ENCODE results near the gene HEXIM1. TPM values are rescaled to one million over a fixed set of nuclear protein-coding genes. Genes with fewer than 3 reads are reported as not detected.

The HEXIM1 gene
- total RNA-seq, 4 donors from 2014 or later, result 48.3 to 56.3 (median 53.8) TPM

DNA sequence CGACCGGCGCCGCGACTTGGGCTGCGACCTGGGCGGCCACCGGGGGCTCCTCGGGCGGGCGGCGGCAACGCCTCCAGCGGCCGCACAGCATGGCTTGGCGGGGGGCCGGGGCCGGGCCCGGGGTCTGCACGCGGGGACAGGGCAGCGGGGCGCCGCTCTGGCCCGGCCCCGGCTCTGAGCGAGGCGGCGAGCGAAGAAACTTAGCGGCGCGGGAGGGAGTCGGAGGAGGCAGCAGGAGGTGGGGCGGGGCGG lies 16.0 kb upstream of the HEXIM1 start, which contains the start of gene PLCD3:
Gene PLCD3, minus strand, starts transcription at position 196 of the 252 bp plus-strand sequence. Its CDS starts 105 bp downstream, at position 91.
- TF ChIP-seq EP300 (IDR thresholded peaks at IDR 0.05) (no peak), POLR2A (IDR thresholded peaks at IDR 0.05) (peak in 1 of 2 donors; percentile 64)
- H3K36me3 ChIP-seq, result peaks cover 0 to 2% of the 10 kb centered on the region in 2 donors
- ATAC-seq, result no peak
- H3K9me3 ChIP-seq, result no peaks in the 10 kb centered on the region
- peak within 1 kb of the TSS; percentile 93 to 100 (median 98) for H3K27ac ChIP-seq
- H3K4me1 ChIP-seq, result peaks cover 0 to 88% (median 38%) of the 10 kb centered on the region in 3 donors
- H3K27me3 ChIP-seq, result no peaks in the 10 kb centered on the region
- peak within 1 kb of the TSS; percentile 95 to 99 for H3K4me3 ChIP-seq
- no CpG with 5 or more reads among the region's 36 CpGs for WGBS, 2 donors (ENCODE audit: low coverage in 1 of 2)

DNA sequence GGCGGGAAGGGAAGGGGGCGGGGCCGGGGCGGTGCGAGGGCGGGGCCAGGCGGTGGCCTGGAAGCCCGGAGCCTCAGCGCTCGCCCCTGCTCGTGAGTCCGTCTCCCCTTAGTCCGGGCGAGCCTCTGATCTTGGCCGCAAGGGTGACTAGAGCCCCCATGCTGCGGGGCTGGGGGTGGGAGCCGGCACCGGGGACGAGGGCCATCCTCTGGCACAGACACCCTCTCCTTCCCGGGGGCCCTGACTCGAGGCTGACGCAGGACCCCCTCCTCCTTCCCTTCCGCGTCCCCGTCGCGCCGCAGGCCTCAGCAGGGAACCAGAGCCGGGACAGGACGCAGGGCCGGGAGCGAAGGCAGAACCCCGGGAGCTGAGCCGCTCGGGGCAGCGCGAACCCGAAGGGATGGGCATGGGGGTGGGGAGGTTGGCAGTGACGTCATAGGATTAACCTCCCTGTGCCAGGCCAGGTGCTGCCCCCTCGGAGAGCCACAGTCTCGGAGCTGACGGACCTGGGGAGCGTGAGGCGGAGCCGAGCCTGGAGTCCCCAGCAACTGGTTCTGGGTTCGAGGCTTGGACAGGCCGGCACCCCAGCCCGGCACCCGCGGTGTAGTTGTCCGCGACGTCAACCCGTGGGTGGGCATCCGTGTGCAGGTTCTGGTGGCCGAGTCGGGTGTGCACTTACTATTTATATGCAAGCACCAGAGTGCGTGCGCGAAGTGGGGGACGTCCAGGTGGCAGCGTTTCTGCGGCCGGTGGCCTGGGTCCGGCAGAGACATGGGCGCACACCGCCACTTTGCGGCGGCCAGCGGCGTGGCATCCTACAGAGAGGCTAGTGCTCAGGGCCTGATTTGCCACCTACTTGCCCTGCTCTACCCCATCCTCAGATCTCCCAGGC lies 15.5 kb upstream of the HEXIM1 start:
- TF ChIP-seq POLR2AphosphoS5 (IDR thresholded peaks at IDR 0.05) (peak; percentile 82), EP300 (IDR thresholded peaks at IDR 0.05) (no peak), POLR2A (IDR thresholded peaks at IDR 0.05) (peak; percentile 38 to 64)
- TF ChIP-seq, protein P1, sequence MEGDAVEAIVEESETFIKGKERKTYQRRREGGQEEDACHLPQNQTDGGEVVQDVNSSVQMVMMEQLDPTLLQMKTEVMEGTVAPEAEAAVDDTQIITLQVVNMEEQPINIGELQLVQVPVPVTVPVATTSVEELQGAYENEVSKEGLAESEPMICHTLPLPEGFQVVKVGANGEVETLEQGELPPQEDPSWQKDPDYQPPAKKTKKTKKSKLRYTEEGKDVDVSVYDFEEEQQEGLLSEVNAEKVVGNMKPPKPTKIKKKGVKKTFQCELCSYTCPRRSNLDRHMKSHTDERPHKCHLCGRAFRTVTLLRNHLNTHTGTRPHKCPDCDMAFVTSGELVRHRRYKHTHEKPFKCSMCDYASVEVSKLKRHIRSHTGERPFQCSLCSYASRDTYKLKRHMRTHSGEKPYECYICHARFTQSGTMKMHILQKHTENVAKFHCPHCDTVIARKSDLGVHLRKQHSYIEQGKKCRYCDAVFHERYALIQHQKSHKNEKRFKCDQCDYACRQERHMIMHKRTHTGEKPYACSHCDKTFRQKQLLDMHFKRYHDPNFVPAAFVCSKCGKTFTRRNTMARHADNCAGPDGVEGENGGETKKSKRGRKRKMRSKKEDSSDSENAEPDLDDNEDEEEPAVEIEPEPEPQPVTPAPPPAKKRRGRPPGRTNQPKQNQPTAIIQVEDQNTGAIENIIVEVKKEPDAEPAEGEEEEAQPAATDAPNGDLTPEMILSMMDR (IDR thresholded peaks at IDR 0.05), result peak; percentile 69 to 97 (median 90)
- H3K27me3 ChIP-seq, result no peaks in the 10 kb centered on the region
- H3K36me3 ChIP-seq, result peaks cover 0 to 8% of the 10 kb centered on the region in 2 donors
- peak overlapping the region; percentile 93 to 100 (median 98) for H3K27ac ChIP-seq
- WGBS, 2 donors (ENCODE audit: low coverage in 1 of 2), result no CpG with 5 or more reads among the region's 71 CpGs
- peak; percentile 60 for ATAC-seq
- no peaks in the 10 kb centered on the region for H3K9me3 ChIP-seq
- H3K4me3 ChIP-seq, result peak overlapping the region; percentile 95 to 99
- peaks cover 0 to 88% (median 32%) of the 10 kb centered on the region in 3 donors for H3K4me1 ChIP-seq

DNA sequence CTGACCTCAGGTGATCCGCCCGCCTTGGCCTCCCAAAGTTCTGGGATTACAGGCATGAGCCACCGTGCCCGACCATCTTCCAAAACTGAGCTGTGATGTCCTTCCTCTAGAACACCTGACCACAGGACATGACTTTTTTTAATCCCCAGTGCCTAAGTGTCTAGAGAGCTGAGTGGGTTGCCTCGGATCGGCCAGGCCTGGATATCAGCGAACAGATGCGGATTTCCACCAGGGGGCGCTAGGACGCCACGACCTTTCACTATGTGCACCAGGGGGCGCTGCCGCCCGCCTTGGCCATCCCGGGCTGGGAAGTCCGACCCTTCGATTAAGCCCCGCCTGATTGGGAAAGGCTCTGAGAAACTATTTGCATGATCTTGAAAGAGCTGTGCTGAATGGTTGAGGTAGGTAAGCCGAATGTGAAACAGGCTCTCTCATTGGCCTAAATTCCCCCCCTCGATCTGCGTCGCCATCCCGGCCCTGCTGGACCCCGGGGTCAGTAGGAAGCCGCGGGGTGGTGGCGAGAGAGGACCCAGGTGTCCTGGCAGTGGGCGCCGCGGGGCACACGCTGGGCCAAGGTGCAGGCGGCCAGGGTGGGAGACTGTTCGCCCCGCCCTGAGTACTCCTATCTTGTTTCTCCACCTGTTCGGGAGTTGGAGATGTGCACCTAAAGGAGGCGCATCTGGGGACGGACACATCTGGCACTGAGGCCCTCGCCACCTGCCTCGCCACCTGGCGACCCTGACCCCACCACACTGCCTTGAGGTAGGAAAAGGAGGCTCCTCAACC lies 12.9 kb upstream of the HEXIM1 start, which contains the start of gene ACBD4:
Gene ACBD4, plus strand, starts transcription at position 496 of the 786 bp plus-strand sequence. CDS start 458 bp downstream, outside the sequence.
- no peaks in the 10 kb centered on the region for H3K27me3 ChIP-seq
- H3K27ac ChIP-seq, result peak within 1 kb of the TSS; percentile 70 to 92 (median 90)
- H3K4me3 ChIP-seq, result peak within 1 kb of the TSS; percentile 73 to 81
- ATAC-seq, result peak; percentile 90
- no peaks in the 10 kb centered on the region for H3K9me3 ChIP-seq
- peaks cover 0 to 62% (median 18%) of the 10 kb centered on the region in 3 donors for H3K4me1 ChIP-seq
- WGBS, 2 donors (ENCODE audit: low coverage in 1 of 2), result 2 to 50% methylated on average over 4 to 9 of the region's 40 CpGs
- TF ChIP-seq POLR2AphosphoS5 (IDR thresholded peaks at IDR 0.05), result peak; percentile 74
- no peak for TF ChIP-seq EP300 (IDR thresholded peaks at IDR 0.05)
- peak; percentile 58 to 65 for TF ChIP-seq POLR2A (IDR thresholded peaks at IDR 0.05)
- TF ChIP-seq, protein P1 (IDR thresholded peaks at IDR 0.05), result peak in 3 of 4 experiments; percentile 98 to 100 (median 100)
- H3K36me3 ChIP-seq, result peaks cover 0 to 32% of the 10 kb centered on the region in 2 donors

DNA sequence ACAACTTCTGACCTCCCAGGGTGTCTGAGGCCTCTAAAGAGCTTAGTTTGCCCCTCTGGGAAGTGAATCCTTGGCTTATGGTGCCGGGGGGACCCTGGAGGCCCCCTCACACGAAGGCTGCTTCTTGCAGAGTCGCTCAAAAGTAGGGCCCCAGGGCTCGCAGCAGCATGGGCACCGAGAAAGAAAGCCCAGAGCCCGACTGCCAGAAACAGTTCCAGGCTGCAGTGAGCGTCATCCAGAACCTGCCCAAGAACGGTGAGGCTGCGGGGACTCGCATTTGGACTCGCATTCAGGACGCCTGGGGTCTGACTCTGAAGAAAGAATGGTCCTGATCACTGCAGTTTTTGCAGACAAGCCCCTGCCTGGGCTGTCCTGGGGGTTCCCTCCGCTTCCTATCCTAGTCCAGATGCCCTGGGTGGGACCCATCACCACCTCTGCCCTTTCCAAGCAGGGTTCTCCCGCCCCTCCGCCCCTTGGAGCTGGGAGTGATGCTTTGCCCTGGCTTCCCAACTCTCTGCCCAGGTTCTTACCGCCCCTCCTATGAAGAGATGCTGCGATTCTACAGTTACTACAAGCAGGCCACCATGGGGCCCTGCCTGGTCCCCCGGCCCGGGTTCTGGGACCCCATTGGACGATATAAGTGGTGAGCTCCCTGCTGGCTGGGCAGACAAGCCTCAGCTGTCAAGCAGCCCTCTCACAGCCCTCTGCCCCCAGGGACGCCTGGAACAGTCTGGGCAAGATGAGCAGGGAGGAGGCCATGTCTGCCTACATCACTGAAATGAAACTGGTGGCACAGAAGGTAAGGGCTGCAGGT lies 12.1 kb upstream of the HEXIM1 start:
- Histone ChIP-seq H3K4me3 (peak overlapping the region; percentile 73 to 81), H3K27me3 (no peaks in the 10 kb centered on the region), H3K36me3 (peaks cover 0 to 39% of the 10 kb centered on the region in 2 donors), H3K9me3 (no peaks in the 10 kb centered on the region), H3K4me1 (peaks cover 0 to 54% (median 10%) of the 10 kb centered on the region in 3 donors), H3K27ac (peak overlapping the region; percentile 70 to 92 (median 90))
- WGBS, 2 donors (ENCODE audit: low coverage in 1 of 2), result no CpG with 5 or more reads among the region's 21 CpGs
- TF ChIP-seq POLR2A (IDR thresholded peaks at IDR 0.05) (no peak), POLR2AphosphoS5 (IDR thresholded peaks at IDR 0.05) (no peak), EP300 (IDR thresholded peaks at IDR 0.05) (no peak)
- TF ChIP-seq, protein P1 (IDR thresholded peaks at IDR 0.05), result no peak
- ATAC-seq, result no peak

All from gastroesophageal sphincter (tissue), 4 donors.